ENCODE measurements around the gene TSPO. TPM values are rescaled to one million over a fixed set of nuclear protein-coding genes. Genes with fewer than 3 reads are reported as not detected.
"Not testable (repeated sequence)": the region's sequence is repeated elsewhere in the genome, so short reads cannot be mapped to it uniquely, and the experiment has no call there.

The TSPO gene
- total RNA-seq, 1 donor: 222 TPM

GRCh38 chr22:43133401-43133800 is 18.0 kb upstream of the TSPO start:
- no peak overlapping the region for H3K4me3 ChIP-seq (ENCODE audit: low read depth, low read length)
- TF ChIP-seq, protein P1, sequence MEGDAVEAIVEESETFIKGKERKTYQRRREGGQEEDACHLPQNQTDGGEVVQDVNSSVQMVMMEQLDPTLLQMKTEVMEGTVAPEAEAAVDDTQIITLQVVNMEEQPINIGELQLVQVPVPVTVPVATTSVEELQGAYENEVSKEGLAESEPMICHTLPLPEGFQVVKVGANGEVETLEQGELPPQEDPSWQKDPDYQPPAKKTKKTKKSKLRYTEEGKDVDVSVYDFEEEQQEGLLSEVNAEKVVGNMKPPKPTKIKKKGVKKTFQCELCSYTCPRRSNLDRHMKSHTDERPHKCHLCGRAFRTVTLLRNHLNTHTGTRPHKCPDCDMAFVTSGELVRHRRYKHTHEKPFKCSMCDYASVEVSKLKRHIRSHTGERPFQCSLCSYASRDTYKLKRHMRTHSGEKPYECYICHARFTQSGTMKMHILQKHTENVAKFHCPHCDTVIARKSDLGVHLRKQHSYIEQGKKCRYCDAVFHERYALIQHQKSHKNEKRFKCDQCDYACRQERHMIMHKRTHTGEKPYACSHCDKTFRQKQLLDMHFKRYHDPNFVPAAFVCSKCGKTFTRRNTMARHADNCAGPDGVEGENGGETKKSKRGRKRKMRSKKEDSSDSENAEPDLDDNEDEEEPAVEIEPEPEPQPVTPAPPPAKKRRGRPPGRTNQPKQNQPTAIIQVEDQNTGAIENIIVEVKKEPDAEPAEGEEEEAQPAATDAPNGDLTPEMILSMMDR (IDR thresholded peaks at IDR 0.05; ENCODE audit: insufficient read depth, low read length): no peak
- no peak for DNase-seq (ENCODE audit: low read depth)

- TF ChIP-seq, protein P1 (IDR thresholded peaks at IDR 0.05; ENCODE audit: insufficient read depth, low read length): no peak
- DNase-seq (ENCODE audit: low read depth): no peak
Measured at GRCh38 chr22:43134553-43134952, 16.8 kb upstream of the TSPO start.

DNA sequence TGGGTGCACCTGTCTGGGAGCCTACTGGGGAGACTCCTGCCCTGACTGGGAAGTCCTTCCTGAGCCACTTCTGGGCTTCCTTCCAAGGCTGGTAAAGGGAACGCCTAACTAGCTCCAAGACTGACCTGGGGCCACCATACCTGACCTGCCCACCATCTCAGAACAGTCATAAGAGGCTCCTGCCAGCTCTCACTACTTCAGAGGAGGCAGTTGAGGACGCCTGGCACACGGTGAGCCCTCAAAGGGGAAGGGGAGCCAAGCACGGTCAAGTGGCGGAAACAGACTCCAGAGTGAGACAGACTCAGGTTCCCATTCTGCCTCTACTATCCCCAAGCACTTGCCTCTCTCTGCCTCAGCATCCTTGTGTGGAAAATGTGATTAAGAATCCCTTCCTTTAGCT is 15.8 kb upstream of the TSPO start:
- TF ChIP-seq, protein P1 (IDR thresholded peaks at IDR 0.05; ENCODE audit: insufficient read depth, low read length): no peak
- DNase-seq (ENCODE audit: low read depth): no peak
- H3K4me3 ChIP-seq (ENCODE audit: low read depth, low read length): no peak overlapping the region

More at GRCh38 chr22:43134553-43134952, 16.8 kb upstream of the TSPO start:
- no peak overlapping the region for H3K4me3 ChIP-seq (ENCODE audit: low read depth, low read length)

DNA sequence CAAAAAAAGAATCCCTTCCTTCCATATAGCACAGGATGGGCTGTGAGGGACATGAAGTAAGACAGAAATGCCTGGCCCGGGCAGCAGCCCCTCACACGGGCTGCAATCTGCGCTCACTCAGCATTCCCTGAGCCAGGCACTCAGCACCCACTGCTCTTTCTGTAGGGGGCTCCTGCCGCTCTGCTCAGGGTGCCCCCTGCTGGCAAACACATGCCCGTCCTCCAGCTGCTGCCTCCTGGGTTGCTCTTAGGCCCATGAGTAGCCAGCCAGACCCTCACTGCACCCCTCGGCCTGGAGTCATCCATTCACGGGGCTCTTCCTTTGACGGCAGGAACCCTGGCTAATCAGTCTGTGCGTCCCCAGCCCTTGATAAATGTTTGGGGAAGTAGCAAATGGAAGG is 15.1 kb upstream of the TSPO start:
- no peak overlapping the region for H3K4me3 ChIP-seq (ENCODE audit: low read depth, low read length)
- TF ChIP-seq, protein P1 (IDR thresholded peaks at IDR 0.05; ENCODE audit: insufficient read depth, low read length): peak; percentile 70
- peak; percentile 25 for DNase-seq (ENCODE audit: low read depth)

DNA sequence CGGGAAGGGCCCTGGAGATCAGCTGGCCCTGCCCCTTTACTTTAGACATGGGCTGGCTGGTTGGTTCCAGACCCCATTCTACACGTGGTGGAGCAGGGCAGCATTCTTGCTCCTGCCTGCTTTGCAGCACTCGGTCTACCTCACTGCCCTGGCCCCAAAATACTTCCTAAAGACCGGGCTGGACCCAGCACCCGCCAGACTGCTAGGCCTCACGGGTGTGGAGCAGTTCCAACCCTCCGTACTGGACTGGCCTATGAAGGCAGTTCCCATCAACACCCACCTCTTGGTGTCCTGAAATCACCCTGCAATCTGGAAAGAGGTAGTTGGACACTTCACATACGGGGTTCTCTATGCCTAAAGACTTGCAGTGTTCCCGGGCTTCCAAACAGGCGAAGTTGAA is 14.6 kb upstream of the TSPO start:
- TF ChIP-seq, protein P1 (IDR thresholded peaks at IDR 0.05; ENCODE audit: insufficient read depth, low read length): no peak
- DNase-seq (ENCODE audit: low read depth): no peak
- no peak overlapping the region for H3K4me3 ChIP-seq (ENCODE audit: low read depth, low read length)

GRCh38 chr22:43142880-43143562 is 8.3 kb upstream of the TSPO start, which contains the start of gene MCAT:
Gene MCAT, minus strand, starts transcription at chr22:43143398. Its CDS starts 50 bp downstream, at chr22:43143348.
- peak; percentile 69 for DNase-seq (ENCODE audit: low read depth)
- peak within 1 kb of the TSS; percentile 95 for H3K4me3 ChIP-seq (ENCODE audit: low read depth, low read length)
- TF ChIP-seq, protein P1 (IDR thresholded peaks at IDR 0.05; ENCODE audit: insufficient read depth, low read length): no peak

DNA sequence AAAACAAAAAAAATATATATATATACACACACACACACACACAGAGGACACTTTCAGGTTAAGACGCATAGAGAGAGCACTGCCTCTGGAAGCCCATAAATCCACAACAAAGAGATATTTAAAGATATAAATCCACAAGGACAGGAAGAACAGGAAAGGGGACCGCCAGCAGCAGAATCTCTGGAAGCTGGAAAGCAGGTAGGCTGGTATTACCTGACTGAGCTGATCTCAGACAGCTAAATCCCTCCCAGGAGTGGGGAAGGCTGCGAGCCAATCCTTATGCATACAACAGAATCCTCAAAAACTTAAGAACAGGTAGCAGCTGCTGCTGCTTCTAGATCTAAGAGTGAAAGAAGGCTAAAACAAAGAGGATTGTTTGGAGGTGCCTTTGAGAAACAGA is 6.4 kb upstream of the TSPO start:
- no peak for DNase-seq (ENCODE audit: low read depth)
- no peak overlapping the region for H3K4me3 ChIP-seq (ENCODE audit: low read depth, low read length)
- TF ChIP-seq, protein P1 (IDR thresholded peaks at IDR 0.05; ENCODE audit: insufficient read depth, low read length): no peak

DNA sequence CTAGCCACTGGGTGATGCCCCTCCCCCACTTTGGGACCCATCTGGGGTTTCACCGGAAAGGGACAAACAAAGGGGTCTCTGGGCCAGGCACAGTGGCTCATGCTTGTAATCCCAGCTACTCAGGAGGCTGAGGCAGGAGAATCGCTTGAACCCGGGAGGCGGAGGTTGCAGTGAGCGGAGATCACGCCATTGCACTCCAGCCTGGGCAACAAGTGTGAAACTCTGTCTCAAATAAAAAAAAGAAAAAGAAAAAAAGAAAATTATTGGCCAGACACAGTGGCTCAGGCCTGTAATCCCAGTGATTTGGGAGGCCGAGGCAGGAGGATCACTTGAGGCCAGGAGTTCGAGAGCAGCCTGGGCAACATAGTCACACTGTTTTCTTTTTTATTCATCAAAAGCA is 6.0 kb upstream of the TSPO start:
- not testable (repeated sequence) for DNase-seq (ENCODE audit: low read depth); H3K4me3 ChIP-seq (ENCODE audit: low read depth, low read length)

DNA sequence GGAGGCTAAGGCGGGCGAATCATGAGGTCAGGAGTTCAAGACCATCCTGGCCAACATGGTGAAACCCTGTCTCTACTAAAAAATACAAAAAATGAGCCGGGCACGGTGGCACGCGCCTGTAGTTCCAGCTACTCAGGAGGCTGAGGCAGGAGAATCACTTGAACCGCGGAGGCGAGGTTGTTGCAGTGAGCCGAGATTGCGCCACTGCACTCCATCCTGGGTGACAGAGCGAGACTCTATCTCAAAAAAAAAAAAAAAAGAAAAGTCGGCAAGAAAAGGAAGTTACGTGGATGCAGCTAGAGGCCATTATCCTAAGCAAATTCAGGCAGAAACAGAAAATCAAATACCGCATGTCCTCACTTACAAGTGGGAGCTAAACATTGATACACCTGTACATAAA is 5.0 kb upstream of the TSPO start:
- not testable (repeated sequence) for DNase-seq (ENCODE audit: low read depth); H3K4me3 ChIP-seq (ENCODE audit: low read depth, low read length)

Measured in fibroblast of the aortic adventitia (primary cell).